HG03378 (cell line): ENCODE data around the gene SMYD3.
"Not testable (repeated sequence)": the region's sequence is repeated elsewhere in the genome, so short reads cannot be mapped to it uniquely, and the experiment has no call there.

Experiments
- ATAC-seq: cut with Tn5 transposase; IDR thresholded peaks from one replicate; pipeline ENCODE4 v1.9.1; 2021; ENCODE audit warnings: mild to moderate bottlenecking, moderate library complexity; ENCODE audit not compliant: unreplicated experiment

SMYD3 gene

GRCh38 chr1:246040200-246040890 is 466.7 kb downstream of the SMYD3 start:
- ATAC-seq = no peak

DNA sequence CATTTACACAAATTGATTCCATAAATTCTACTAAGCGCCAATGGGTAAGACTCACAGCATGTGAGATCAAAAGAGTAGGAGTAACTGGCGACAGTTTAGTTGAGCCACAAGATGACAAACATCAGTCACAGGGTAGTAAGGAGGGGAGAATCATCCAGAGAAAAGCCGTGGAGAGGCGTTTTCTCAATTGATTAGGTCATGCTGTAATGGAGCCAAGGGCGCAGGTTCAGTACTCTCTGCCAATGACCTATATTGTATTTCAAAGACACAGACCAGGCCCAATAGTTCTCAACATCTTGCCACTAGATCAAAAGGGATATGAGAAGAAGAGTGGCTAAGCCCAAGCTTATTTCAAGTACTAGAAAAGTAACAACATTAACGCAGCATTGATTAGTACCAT is 467.5 kb downstream of the SMYD3 start:
- ATAC-seq = no peak

GRCh38 chr1:246037832-246038231 is 469.2 kb downstream of the SMYD3 start:
- ATAC-seq = no peak

DNA sequence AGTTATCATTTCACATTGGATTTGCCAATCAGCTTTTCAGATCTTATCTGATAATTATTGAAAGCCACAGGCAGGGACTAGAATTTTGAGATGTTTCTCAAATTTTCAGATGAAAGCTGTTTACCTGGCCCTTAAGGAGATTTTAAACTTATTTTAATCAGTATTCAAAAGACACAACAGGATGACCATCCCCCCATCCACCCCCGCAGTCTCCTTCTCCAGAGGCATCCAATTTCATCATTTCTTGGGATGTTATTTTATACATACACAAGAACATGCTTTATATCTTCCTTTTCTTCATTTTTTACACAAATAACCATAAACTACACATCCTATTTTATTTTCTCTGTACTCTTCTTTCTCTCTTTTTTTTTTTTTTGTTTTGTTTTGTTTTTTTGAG is 470.9 kb downstream of the SMYD3 start:
- ATAC-seq = no peak

- no peak for ATAC-seq
Measured at GRCh38 chr1:246035060-246035541, 472.0 kb downstream of the SMYD3 start.

- no peak for ATAC-seq
Measured at GRCh38 chr1:246034630-246035029, 472.4 kb downstream of the SMYD3 start.

DNA sequence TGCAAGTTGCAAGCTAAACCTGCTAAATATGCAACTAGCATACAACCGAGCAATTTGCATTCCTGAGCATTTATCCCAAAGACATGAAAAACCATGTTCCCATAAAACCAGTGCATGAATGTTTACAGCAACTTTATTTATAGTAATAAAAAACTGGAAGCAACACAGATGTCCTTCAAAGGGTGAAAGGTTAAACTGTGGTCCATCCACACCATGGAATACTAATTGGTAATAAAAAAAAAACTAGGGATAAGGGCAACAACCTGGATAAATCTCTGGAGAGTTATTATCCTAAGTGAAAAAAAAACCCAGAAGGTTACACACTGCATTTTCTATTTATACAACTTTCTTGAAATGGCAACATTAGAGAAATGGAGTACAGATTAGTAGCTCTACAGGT is 474.1 kb downstream of the SMYD3 start:
- ATAC-seq = no peak

DNA sequence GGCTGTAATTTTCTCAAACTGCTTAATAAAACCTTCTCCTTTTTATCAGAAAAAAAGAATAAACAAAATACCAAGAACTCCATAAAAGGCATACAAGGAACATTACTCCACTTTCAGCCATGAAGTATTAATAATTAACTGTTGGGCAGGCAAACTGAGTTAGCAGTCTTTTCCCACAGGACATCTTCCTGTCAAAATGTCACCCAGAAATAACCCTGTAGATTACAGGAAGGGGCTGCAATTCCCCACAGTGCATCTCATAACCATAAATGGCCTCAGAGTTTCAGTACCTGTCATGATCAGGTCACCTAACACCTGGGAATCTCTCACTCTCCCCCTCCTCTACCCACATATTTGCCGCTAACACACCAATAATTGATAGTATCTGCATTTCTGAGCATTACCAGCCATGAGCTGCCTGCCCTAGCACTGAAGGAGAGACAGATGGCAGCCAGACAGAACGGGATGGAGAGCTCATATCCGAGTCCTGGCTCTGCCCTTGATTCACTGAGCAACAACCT is 475.0 kb downstream of the SMYD3 start:
- no peak for ATAC-seq

GRCh38 chr1:246029616-246030015 is 477.5 kb downstream of the SMYD3 start:
- ATAC-seq = no peak

DNA sequence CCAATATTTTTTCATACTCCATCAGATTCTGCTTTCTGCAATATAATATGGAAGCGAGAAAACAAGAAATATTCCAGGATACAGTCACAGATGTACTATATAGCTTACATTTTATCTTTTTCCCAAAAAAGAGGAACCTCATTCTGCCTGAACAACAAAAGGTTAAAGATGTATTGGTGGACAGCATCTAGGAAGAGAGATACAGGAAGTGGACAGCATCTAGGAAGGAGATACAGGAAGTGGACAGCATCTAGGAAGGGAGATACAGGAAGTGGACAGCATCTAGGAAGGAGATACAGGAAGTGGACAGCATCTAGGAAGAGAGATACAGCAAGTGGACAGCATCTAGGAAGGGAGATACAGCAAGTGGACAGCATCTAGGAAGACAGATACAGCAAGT is 483.0 kb downstream of the SMYD3 start:
- not testable (repeated sequence) for ATAC-seq

- peak; percentile 57 for ATAC-seq
Measured at GRCh38 chr1:246020211-246020954, 486.7 kb downstream of the SMYD3 start.

GRCh38 chr1:246018146-246018545 is 488.9 kb downstream of the SMYD3 start:
- ATAC-seq = no peak

DNA sequence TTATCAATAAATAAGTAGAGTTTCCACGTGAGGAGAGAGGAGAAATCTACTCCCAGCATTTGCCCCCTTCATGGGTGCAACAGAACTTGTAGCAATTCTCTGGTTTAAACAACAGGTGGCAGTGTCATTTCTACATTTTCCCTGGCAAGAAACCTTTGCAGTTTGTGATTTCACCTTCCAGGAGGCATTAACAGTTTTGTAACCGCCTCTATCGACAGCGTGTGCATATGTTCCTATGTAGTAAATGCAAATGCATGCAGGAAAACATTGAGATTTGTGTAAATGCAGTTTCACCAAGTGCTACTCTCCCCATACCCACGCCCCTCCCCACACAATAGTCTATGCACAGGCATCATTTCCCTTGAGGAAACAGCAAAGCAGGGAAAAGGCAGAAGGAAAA is 494.7 kb downstream of the SMYD3 start:
- no peak for ATAC-seq

DNA sequence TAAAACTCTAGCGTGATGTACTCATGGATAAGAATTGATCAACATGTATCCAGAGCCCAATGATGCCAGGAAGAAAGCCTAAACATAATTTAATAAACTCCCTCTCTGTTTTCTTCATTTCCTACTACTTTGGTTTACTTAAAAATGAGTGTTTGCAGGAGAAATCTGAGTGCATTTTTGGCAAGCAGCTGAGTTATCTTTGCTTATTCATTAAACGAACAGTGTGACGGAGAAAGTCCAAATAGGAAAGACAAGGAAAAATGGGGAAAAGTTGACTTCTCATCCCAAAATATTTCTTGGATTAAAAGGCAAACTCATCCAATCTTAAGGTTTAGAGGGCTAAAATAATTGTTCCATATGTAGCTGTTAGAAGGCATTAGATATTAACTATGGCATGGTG is 496.7 kb downstream of the SMYD3 start:
- ATAC-seq = no peak

- no peak for ATAC-seq
Measured at GRCh38 chr1:246008363-246008831, 498.7 kb downstream of the SMYD3 start.

DNA sequence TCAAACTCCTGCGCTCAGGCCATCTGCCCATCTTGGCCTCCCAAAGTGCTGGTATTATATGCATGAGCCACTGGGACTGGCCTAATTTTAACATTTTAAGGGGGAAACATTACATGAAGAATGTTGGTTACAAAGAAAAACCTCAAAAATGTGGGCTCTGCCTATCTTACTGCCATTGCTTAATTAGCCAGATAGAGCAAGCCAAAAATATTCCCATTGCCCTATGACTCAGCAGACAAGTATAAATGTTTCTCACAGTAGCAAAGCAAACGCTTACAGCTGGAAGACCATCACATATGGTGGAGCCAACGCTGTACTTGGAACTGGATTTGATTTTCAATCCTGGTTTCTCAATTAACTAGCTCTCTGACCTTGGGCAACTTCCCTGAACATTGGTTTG is 502.0 kb downstream of the SMYD3 start:
- no peak for ATAC-seq

GRCh38 chr1:246004301-246004700 is 502.8 kb downstream of the SMYD3 start:
- no peak for ATAC-seq

- no peak for ATAC-seq
Measured at GRCh38 chr1:246003442-246003730, 503.7 kb downstream of the SMYD3 start.

GRCh38 chr1:246002725-246003441 is 504.2 kb downstream of the SMYD3 start:
- peak; percentile 60 for ATAC-seq

DNA sequence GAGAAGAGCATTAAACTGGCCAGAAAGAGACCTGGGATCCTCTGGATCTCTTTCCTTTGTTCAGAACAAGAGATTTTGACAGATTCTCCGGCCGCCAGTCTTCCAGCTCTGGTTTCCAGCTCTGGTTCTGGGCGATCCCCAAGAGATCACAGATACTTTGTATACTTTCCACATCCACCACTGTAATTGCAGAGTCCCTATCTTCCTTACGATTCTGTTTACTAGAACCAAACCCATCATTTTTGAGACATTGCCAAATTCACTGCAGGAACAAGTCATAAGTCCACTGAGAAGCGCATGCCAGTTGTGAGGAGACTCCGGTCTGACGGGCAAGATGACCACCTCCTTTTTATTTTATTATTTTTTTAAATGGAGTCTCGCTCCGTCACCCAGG is 505.2 kb downstream of the SMYD3 start:
- no peak for ATAC-seq

GRCh38 chr1:246001142-246001836 is 505.8 kb downstream of the SMYD3 start:
- no peak for ATAC-seq
